ENCODE results near the gene ECSCR. TPM values are rescaled to one million over a fixed set of nuclear protein-coding genes. Genes with fewer than 3 reads are reported as not detected.
"Not testable (repeated sequence)": the region's sequence is repeated elsewhere in the genome, so short reads cannot be mapped to it uniquely, and the experiment has no call there.

Gene ECSCR, protein sequence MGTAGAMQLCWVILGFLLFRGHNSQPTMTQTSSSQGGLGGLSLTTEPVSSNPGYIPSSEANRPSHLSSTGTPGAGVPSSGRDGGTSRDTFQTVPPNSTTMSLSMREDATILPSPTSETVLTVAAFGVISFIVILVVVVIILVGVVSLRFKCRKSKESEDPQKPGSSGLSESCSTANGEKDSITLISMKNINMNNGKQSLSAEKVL
- total RNA-seq (2022) (not detected in 2 replicates), Bru-seq, nascent RNA (not detected), BruChase-seq, experiment 1, labeled RNA remaining after a 6-hour chase (not detected), BruChase-seq, experiment 2, labeled RNA remaining after a 2-hour chase (not detected)
- long read RNA-seq = 0 reads

GRCh38 chr5:139462586-139463276 is at the start of gene ECSCR:
ECSCR (minus strand) TSS chr5:139462743; CDS start chr5:139462670, 73 bp downstream.
- ChIA-PET CTCF (interaction anchor here (0.7 to 1.8 kb wide), 5 partner anchors 14 to 415 kb away, joined by 3 to 6 read pairs (median 3); no protein-coding TSS in a partner anchor), POLR2A (no interaction called here)
- Mint-ChIP-seq H3K4me3 (ENCODE audit: unreplicated experiment) (no peak within 1 kb of the TSS), H3K27ac (ENCODE audit: low read depth, unreplicated experiment) (no peak within 1 kb of the TSS), H3K36me3 (ENCODE audit: insufficient read depth, unreplicated experiment) (no peaks in the 10 kb centered on the region), H3K4me1 (ENCODE audit: insufficient read depth, unreplicated experiment) (peaks cover 6% of the 10 kb centered on the region), H3K9me3 (ENCODE audit: unreplicated experiment) (no peaks in the 10 kb centered on the region), H3K27me3 (ENCODE audit: insufficient read depth, unreplicated experiment) (no peaks in the 10 kb centered on the region)
- no TSS peak for BruUV-seq (replicated peaks)
- no peak for DNase-seq (ENCODE audit: unreplicated experiment)
- TF ChIP-seq CTCF (IDR thresholded peaks at IDR 0.05; ENCODE audit: unreplicated experiment) = no peak
- intact Hi-C loops (cut with micrococcal nuclease) = no loop called here

DNA sequence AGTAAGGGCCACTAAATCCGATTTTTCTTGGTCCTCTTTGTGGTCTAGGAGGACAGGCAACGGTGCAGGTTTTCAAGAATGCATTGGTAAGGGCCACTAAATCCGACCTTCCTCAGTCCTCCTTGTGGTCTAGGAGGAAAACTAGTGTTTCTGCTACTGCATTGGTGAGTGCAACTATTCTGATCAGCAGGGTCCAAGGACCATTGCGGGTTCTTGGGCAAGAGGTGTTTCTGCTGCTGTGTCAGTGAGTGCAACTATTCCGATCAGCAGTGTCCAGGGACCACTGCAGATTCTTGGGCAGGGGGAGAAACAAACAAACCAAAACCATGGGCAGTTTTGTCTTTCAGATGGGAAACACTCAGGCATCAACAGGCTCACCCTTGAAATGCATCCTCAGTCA is 42.2 kb upstream of the ECSCR start:
- H3K36me3 Mint-ChIP-seq (ENCODE audit: insufficient read depth, unreplicated experiment); H3K4me1 Mint-ChIP-seq (ENCODE audit: insufficient read depth, unreplicated experiment); H3K27me3 Mint-ChIP-seq (ENCODE audit: insufficient read depth, unreplicated experiment); DNase-seq (ENCODE audit: unreplicated experiment); H3K4me3 Mint-ChIP-seq (ENCODE audit: unreplicated experiment); BruUV-seq (replicated peaks); H3K27ac Mint-ChIP-seq (ENCODE audit: low read depth, unreplicated experiment); intact Hi-C loops (cut with micrococcal nuclease); H3K9me3 Mint-ChIP-seq (ENCODE audit: unreplicated experiment): not testable (repeated sequence)
- ChIA-PET CTCF (interaction anchor here (1.8 to 5.4 kb wide), 2 partner anchors 10 to 82 kb away, joined by 6 to 33 read pairs; no protein-coding TSS in a partner anchor), POLR2A (interaction anchor here (0.6 kb wide), 1 partner anchor 75 kb away, joined by 3 read pairs; no protein-coding TSS in a partner anchor)

- H3K4me3 Mint-ChIP-seq (ENCODE audit: unreplicated experiment); H3K9me3 Mint-ChIP-seq (ENCODE audit: unreplicated experiment); H3K27ac Mint-ChIP-seq (ENCODE audit: low read depth, unreplicated experiment); H3K36me3 Mint-ChIP-seq (ENCODE audit: insufficient read depth, unreplicated experiment); intact Hi-C loops (cut with micrococcal nuclease); DNase-seq (ENCODE audit: unreplicated experiment); H3K27me3 Mint-ChIP-seq (ENCODE audit: insufficient read depth, unreplicated experiment); BruUV-seq (replicated peaks); H3K4me1 Mint-ChIP-seq (ENCODE audit: insufficient read depth, unreplicated experiment): not testable (repeated sequence)
- POLR2A ChIA-PET = interaction anchor here (0.7 kb wide), 1 partner anchor 48 kb away, joined by 3 read pairs; no protein-coding TSS in a partner anchor
- CTCF ChIA-PET = interaction anchor here (1.8 to 5.4 kb wide), 2 partner anchors 11 to 81 kb away, joined by 6 to 33 read pairs; no protein-coding TSS in a partner anchor
Observed at GRCh38 chr5:139503879-139504278, 41.3 kb upstream of the ECSCR start.

- BruUV-seq (replicated peaks); H3K9me3 Mint-ChIP-seq (ENCODE audit: unreplicated experiment); H3K27ac Mint-ChIP-seq (ENCODE audit: low read depth, unreplicated experiment); H3K4me3 Mint-ChIP-seq (ENCODE audit: unreplicated experiment); DNase-seq (ENCODE audit: unreplicated experiment); H3K36me3 Mint-ChIP-seq (ENCODE audit: insufficient read depth, unreplicated experiment); POLR2A ChIA-PET; H3K27me3 Mint-ChIP-seq (ENCODE audit: insufficient read depth, unreplicated experiment); H3K4me1 Mint-ChIP-seq (ENCODE audit: insufficient read depth, unreplicated experiment); intact Hi-C loops (cut with micrococcal nuclease): not testable (repeated sequence)
- CTCF ChIA-PET = interaction anchor here (0.8 to 5.4 kb wide), 4 partner anchors 9 to 81 kb away, joined by 3 to 33 read pairs (median 8); no protein-coding TSS in a partner anchor
Observed at GRCh38 chr5:139503036-139503817, 40.7 kb upstream of the ECSCR start.

- CTCF ChIA-PET = interaction anchor here (0.8 to 5.4 kb wide), 5 partner anchors 10 to 1534 kb away, joined by 4 to 33 read pairs (median 7); no protein-coding TSS in a partner anchor
Observed at GRCh38 chr5:139501381-139501780, 38.8 kb upstream of the ECSCR start.

More at GRCh38 chr5:139501381-139501780, 38.8 kb upstream of the ECSCR start:
- Mint-ChIP-seq H3K4me3 (ENCODE audit: unreplicated experiment) (no peak overlapping the region), H3K27ac (ENCODE audit: low read depth, unreplicated experiment) (no peak overlapping the region), H3K4me1 (ENCODE audit: insufficient read depth, unreplicated experiment) (no peaks in the 10 kb centered on the region), H3K27me3 (ENCODE audit: insufficient read depth, unreplicated experiment) (no peaks in the 10 kb centered on the region), H3K36me3 (ENCODE audit: insufficient read depth, unreplicated experiment) (no peaks in the 10 kb centered on the region), H3K9me3 (ENCODE audit: unreplicated experiment) (no peaks in the 10 kb centered on the region)
- POLR2A ChIA-PET = interaction anchor here (0.6 kb wide), 1 partner anchor 293 kb away, joined by 3 read pairs; no protein-coding TSS in a partner anchor
- BruUV-seq (replicated peaks) = no TSS peak
- TF ChIP-seq CTCF (IDR thresholded peaks at IDR 0.05; ENCODE audit: unreplicated experiment) = no peak
- DNase-seq (ENCODE audit: unreplicated experiment) = no peak
- intact Hi-C loops (cut with micrococcal nuclease) = no loop called here

Data from MCF 10A (cell line).